ENCODE data around the gene PSMG4.

The PSMG4 gene

DNA sequence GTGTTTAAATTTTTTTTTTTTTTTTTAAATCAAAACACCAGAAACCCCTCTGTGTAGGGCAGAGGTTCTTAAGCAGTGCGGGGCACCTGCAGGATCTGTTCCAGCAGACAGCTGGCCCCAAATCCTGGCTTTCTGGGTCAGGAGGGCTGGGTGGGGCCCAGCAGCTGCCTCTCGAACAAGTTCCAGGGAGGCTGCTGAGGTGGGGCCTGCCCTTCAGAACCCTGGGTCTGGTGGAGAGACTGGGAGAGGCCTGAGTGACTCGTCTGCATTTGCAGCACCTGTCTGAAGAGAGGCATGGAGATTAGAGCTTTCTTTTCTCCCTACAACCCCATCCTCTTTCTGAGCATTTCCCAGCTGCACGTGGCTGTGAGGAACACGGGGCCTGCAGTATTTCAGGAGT lies 8.4 kb downstream of the PSMG4 start:
- no peaks in the 10 kb centered on the region for H3K4me1 ChIP-seq (ENCODE audit: insufficient read depth, poor library complexity, severe bottlenecking)
- DNase-seq (ENCODE audit: low spot score) = no peak
- peaks cover 62% of the 10 kb centered on the region for H3K36me3 ChIP-seq (ENCODE audit: low read depth)
- H3K27me3 ChIP-seq (ENCODE audit: insufficient read depth, poor library complexity, severe bottlenecking) = no peaks in the 10 kb centered on the region
- TF ChIP-seq, protein P1, sequence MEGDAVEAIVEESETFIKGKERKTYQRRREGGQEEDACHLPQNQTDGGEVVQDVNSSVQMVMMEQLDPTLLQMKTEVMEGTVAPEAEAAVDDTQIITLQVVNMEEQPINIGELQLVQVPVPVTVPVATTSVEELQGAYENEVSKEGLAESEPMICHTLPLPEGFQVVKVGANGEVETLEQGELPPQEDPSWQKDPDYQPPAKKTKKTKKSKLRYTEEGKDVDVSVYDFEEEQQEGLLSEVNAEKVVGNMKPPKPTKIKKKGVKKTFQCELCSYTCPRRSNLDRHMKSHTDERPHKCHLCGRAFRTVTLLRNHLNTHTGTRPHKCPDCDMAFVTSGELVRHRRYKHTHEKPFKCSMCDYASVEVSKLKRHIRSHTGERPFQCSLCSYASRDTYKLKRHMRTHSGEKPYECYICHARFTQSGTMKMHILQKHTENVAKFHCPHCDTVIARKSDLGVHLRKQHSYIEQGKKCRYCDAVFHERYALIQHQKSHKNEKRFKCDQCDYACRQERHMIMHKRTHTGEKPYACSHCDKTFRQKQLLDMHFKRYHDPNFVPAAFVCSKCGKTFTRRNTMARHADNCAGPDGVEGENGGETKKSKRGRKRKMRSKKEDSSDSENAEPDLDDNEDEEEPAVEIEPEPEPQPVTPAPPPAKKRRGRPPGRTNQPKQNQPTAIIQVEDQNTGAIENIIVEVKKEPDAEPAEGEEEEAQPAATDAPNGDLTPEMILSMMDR (IDR thresholded peaks at IDR 0.05; ENCODE audit: poor library complexity, severe bottlenecking) = no peak
- no peak for ATAC-seq (ENCODE audit: low read depth)
- no peak overlapping the region for H3K27ac ChIP-seq (ENCODE audit: poor library complexity, severe bottlenecking)
- no peaks in the 10 kb centered on the region for H3K9me3 ChIP-seq (ENCODE audit: severe bottlenecking)
- H3K4me3 ChIP-seq (ENCODE audit: severe bottlenecking) = no peak overlapping the region

DNA sequence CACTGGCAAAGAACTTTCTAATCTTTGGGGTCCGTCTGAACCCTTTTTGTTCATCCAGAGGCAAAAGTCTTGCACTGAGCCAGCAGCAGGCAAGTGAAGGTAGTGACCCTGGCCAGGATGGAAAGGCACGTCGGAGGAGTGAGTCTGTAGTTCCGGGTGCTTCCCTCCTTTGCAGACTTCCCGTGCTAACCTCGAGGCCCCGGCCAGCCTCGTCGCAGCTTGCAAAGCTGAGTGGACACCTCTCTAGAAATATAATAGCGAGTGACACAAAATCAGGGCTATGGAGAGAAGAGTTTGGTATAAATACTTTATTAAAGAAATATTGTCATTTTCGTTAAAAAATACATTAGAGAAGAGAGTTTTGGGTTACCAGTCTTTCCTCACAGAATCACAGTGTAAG lies 9.9 kb downstream of the PSMG4 start:
- Histone ChIP-seq H3K27ac (ENCODE audit: poor library complexity, severe bottlenecking) (no peak overlapping the region), H3K9me3 (ENCODE audit: severe bottlenecking) (no peaks in the 10 kb centered on the region), H3K4me1 (ENCODE audit: insufficient read depth, poor library complexity, severe bottlenecking) (no peaks in the 10 kb centered on the region), H3K36me3 (ENCODE audit: low read depth) (peaks cover 52% of the 10 kb centered on the region), H3K27me3 (ENCODE audit: insufficient read depth, poor library complexity, severe bottlenecking) (no peaks in the 10 kb centered on the region), H3K4me3 (ENCODE audit: severe bottlenecking) (no peak overlapping the region)
- no peak for DNase-seq (ENCODE audit: low spot score)
- TF ChIP-seq, protein P1 (IDR thresholded peaks at IDR 0.05; ENCODE audit: poor library complexity, severe bottlenecking) = no peak
- no peak for ATAC-seq (ENCODE audit: low read depth)

DNA sequence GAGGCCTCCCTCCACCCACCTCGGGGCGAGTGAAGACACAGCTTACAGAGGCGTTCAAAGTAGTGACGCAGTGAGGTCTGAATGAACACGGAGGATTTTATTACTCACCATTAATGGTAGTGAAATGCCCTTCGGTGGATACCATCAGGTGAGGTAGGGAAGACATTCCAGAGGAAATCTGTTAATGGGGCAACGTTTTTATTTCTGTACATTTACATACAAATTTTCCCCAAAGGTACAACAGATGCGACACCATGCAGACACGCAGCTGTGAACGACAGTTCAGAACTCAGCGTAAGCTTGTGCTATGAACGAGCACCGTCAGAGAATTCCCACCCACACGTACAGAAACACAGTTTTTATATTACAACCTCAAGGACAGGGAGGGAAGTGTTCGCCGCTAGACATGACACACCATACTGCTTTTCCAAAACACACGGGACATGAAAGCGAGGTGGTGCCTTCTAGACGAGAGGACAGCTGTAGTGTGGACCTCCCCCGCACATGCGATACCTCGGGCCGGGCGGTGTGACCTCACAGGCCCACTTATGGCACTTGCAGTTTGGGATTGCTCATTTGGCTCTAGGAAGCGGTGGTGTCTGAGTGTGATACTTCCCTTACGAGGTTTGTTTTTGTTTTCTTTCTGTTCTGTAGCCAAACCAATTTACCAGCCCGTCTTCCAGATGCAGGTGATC lies 10.7 kb downstream of the PSMG4 start:
- TF ChIP-seq, protein P1 (IDR thresholded peaks at IDR 0.05; ENCODE audit: poor library complexity, severe bottlenecking) = no peak
- H3K4me3 ChIP-seq (ENCODE audit: severe bottlenecking) = no peak overlapping the region
- H3K36me3 ChIP-seq (ENCODE audit: low read depth) = peaks cover 44% of the 10 kb centered on the region
- no peaks in the 10 kb centered on the region for H3K4me1 ChIP-seq (ENCODE audit: insufficient read depth, poor library complexity, severe bottlenecking)
- H3K27me3 ChIP-seq (ENCODE audit: insufficient read depth, poor library complexity, severe bottlenecking) = no peaks in the 10 kb centered on the region
- H3K9me3 ChIP-seq (ENCODE audit: severe bottlenecking) = no peaks in the 10 kb centered on the region
- no peak overlapping the region for H3K27ac ChIP-seq (ENCODE audit: poor library complexity, severe bottlenecking)
- no peak for DNase-seq (ENCODE audit: low spot score)
- no peak for ATAC-seq (ENCODE audit: low read depth)

DNA sequence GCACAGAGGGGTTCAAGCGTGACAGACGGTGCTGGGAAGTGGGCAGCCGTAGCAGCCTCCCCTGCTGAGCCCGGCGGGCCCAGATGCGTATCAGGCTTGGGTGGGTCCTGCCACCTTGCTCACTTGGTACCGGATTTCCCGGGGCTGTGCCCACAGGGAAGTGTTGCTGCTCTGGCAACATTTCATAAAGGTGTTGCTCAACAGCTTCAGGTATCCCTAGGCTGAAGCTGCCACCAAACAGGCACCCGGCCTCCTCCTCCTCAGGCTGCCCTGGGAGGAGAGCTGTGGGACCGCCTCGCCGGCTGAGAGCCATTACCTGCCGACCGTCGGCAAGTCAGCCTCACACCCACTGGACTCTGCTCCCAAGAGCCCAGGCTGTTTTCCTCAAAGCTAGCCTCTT lies 11.5 kb downstream of the PSMG4 start:
- H3K4me3 ChIP-seq (ENCODE audit: severe bottlenecking) = no peak overlapping the region
- peaks cover 36% of the 10 kb centered on the region for H3K36me3 ChIP-seq (ENCODE audit: low read depth)
- no peak overlapping the region for H3K27ac ChIP-seq (ENCODE audit: poor library complexity, severe bottlenecking)
- H3K9me3 ChIP-seq (ENCODE audit: severe bottlenecking) = no peaks in the 10 kb centered on the region
- TF ChIP-seq, protein P1 (IDR thresholded peaks at IDR 0.05; ENCODE audit: poor library complexity, severe bottlenecking) = no peak
- DNase-seq (ENCODE audit: low spot score) (no peak), ATAC-seq (ENCODE audit: low read depth) (no peak)
- H3K4me1 ChIP-seq (ENCODE audit: insufficient read depth, poor library complexity, severe bottlenecking) = no peaks in the 10 kb centered on the region
- H3K27me3 ChIP-seq (ENCODE audit: insufficient read depth, poor library complexity, severe bottlenecking) = no peaks in the 10 kb centered on the region

DNA sequence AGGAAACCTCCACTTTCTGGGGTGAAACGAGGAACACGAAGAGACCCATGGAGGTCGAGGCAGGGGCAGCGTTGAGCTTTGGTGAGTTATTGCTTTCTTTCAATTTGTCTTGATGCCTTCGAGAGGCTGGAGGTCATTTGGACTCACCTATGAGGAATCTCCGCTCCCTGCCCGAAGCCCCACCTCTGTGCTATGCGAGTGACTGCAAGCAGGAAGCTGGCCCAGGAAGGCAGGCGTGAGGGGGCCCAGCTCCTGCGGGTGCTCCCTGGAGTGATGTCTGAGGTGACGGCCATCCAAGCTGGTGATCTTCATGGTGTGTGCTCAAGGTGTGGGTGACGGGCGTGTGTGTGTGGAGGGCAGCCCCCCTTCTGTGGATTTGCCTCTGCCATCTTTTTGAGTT lies 13.0 kb downstream of the PSMG4 start:
- TF ChIP-seq, protein P1 (IDR thresholded peaks at IDR 0.05; ENCODE audit: poor library complexity, severe bottlenecking) = no peak
- Histone ChIP-seq H3K27ac (ENCODE audit: poor library complexity, severe bottlenecking) (no peak overlapping the region), H3K27me3 (ENCODE audit: insufficient read depth, poor library complexity, severe bottlenecking) (no peaks in the 10 kb centered on the region), H3K36me3 (ENCODE audit: low read depth) (peaks cover 35% of the 10 kb centered on the region), H3K4me1 (ENCODE audit: insufficient read depth, poor library complexity, severe bottlenecking) (no peaks in the 10 kb centered on the region), H3K9me3 (ENCODE audit: severe bottlenecking) (no peaks in the 10 kb centered on the region), H3K4me3 (ENCODE audit: severe bottlenecking) (no peak overlapping the region)
- no peak for DNase-seq (ENCODE audit: low spot score)
- ATAC-seq (ENCODE audit: low read depth) = no peak

All from RWPE2 (cell line).